Measurements from ENCODE around the gene PGLYRP4. TPM values are rescaled to one million over a fixed set of nuclear protein-coding genes. Genes with fewer than 3 reads are reported as not detected.

Gene PGLYRP4, protein sequence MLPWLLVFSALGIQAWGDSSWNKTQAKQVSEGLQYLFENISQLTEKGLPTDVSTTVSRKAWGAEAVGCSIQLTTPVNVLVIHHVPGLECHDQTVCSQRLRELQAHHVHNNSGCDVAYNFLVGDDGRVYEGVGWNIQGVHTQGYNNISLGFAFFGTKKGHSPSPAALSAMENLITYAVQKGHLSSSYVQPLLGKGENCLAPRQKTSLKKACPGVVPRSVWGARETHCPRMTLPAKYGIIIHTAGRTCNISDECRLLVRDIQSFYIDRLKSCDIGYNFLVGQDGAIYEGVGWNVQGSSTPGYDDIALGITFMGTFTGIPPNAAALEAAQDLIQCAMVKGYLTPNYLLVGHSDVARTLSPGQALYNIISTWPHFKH
- 0.27 TPM for total RNA-seq

GRCh38 chr1:153348511-153349362 lies at the start of gene PGLYRP4:
Gene PGLYRP4, minus strand, starts transcription at chr1:153348841. Its CDS starts 909 bp downstream, at chr1:153347932.
- no peak for DNase-seq (ENCODE audit: low read depth in 2 of 3, low spot score in 2 of 3)

GRCh38 chr1:153397924-153398651 lies 49.4 kb upstream of the PGLYRP4 start:
- no peak for DNase-seq (ENCODE audit: low read depth in 2 of 3, low spot score in 2 of 3)

- no peak for DNase-seq (ENCODE audit: low read depth in 2 of 3, low spot score in 2 of 3)
These were observed 48.6 kb upstream of the PGLYRP4 start for GRCh38 chr1:153397051-153397923.

- DNase-seq (ENCODE audit: low read depth in 2 of 3, low spot score in 2 of 3) = no peak
These were observed 47.8 kb upstream of the PGLYRP4 start for GRCh38 chr1:153396461-153396860.

DNA sequence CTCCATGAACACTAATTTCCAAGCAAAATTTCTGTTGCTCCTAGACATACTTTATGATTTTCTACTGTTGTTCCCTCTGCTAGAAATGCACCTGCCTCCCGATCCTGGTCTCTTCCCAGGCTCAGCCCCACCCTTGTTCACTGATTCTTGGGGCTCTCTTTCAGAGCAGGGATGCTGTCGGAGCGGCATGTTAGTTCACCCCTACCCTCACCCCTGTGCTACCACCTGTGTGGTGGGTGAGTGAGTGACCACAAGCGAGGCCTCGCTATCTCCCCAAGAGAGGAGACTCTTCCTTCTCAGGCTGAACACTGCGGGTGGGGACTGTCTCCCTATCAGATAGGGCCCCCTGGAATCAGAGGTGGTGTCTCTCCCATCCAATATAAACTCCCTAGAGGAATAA lies 47.1 kb upstream of the PGLYRP4 start:
- DNase-seq (ENCODE audit: low read depth in 2 of 3, low spot score in 2 of 3) = no peak

DNA sequence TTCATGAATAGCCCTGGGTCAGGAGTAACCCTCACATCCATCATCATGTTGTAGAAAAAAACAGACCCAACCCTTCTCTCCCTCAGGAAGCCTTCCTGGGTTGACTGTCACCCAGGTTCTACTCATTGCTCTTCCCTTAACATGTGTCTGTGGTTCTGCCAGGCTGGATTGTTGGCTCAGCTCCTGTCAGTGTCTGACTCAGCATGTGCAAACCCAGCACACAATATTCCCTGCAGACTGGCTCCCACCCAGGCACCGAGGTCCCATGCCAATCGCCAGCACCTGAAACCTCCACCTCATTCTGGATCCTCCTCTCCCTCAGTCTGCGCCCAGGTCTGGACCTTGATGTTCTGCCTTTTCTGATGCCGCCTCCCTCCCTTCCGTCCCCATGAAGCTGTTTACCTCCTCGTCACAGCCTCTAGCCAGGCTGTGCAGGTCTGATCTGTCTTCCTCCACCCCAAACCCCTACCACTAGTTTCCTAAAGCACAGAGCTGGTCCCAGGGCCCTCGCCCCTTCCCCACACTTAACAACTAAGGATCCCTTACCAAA lies 46.6 kb upstream of the PGLYRP4 start:
- DNase-seq (ENCODE audit: low read depth in 2 of 3, low spot score in 2 of 3) = no peak

DNA sequence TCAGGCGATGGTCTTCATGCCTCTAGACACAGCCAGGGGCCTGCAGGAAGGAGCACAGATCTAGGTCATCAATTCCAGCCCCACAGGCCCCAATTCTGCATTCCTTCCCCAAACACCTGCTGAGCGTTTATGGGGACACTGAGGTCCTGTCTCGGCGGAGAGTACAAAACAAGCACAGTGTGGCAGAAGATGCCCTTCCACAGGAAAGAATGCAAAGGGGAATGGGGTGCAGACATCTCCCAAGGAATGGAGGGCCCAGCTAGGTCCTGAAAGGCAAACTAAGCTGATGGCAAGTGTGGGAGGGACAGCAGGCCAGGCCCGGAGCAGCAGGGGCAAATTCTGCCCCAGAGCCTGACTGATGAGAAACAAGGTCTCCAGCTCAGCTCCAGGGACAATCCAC lies 45.8 kb upstream of the PGLYRP4 start:
- DNase-seq (ENCODE audit: low read depth in 2 of 3, low spot score in 2 of 3) = no peak

DNA sequence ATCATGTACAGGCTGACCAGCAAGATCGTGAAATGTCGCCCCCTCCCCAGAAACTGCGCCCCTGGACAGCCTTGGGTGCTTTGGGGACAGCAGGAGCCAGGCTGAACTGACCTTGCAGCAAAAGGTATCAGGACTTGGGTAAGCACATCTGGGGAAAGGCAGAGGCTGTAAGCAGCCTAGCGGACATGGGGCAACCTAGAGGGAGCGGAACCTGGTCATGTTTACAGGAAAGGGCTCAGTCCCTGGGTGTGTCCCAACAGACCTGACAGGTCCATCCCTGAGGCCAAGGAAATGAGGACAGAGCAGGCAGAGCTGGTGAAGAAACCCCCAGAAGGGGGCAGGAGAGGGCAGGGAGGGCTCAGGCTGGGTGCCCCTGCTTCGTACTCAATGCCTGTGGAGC lies 45.3 kb upstream of the PGLYRP4 start:
- DNase-seq (ENCODE audit: low read depth in 2 of 3, low spot score in 2 of 3) = no peak

GRCh38 chr1:153392822-153393221 lies 44.2 kb upstream of the PGLYRP4 start:
- DNase-seq (ENCODE audit: low read depth in 2 of 3, low spot score in 2 of 3) = no peak

DNA sequence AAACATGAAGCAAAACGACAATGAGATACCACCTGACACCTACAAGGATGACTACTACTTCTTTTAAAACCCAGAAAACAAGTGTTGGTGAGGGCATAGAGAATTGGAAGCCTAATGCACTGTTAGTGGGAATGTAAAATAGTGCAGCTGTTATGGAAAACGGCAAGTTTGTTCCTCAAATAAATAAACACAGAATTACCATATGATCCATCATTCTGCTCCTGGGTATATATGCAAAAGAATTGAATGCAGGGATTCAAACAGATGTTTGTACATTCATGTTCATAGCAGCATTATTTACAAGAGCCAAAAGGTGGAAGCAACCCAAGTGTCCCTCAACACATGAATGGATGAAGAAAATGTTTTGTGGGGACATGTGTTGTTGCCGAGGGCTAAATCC lies 43.6 kb upstream of the PGLYRP4 start:
- DNase-seq (ENCODE audit: low read depth in 2 of 3, low spot score in 2 of 3) = no peak

GRCh38 chr1:153390938-153391710 lies 42.5 kb upstream of the PGLYRP4 start, which contains the start of gene S100A8:
Gene S100A8, minus strand, starts transcription at chr1:153391073. Its CDS starts 538 bp downstream, at chr1:153390535.
- peak in 1 of 3 donors; percentile 31 for DNase-seq (ENCODE audit: low read depth in 2 of 3, low spot score in 2 of 3)

GRCh38 chr1:153389973-153390879 lies 41.6 kb upstream of the PGLYRP4 start:
- DNase-seq (ENCODE audit: low read depth in 2 of 3, low spot score in 2 of 3) = peak in 1 of 3 donors; percentile 50

GRCh38 chr1:153389401-153389800 lies 40.8 kb upstream of the PGLYRP4 start:
- DNase-seq (ENCODE audit: low read depth in 2 of 3, low spot score in 2 of 3) = no peak

- no peak for DNase-seq (ENCODE audit: low read depth in 2 of 3, low spot score in 2 of 3)
These were observed 39.1 kb upstream of the PGLYRP4 start for GRCh38 chr1:153387785-153388184.

DNA sequence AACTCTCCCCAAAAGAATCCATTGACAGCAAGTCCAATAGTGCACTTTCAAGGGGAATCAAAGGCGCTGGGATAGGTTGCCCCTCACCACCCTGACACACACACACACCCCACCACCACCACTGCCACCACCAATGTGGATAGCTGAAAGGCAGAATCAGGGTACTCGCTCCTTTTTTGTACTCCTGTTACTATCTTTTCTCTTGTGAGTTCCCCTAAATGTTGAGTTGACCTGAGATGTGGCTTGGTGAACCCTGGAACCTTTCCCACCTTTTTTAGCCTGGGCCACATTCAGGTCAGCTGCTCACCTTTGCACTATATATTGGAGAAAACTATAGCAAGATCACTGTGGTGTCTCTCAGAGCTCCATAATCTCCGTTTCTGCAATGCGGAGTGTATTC lies 38.4 kb upstream of the PGLYRP4 start:
- no peak for DNase-seq (ENCODE audit: low read depth in 2 of 3, low spot score in 2 of 3)

- DNase-seq (ENCODE audit: low read depth in 2 of 3, low spot score in 2 of 3) = peak in 2 of 3 donors; percentile 72 to 76
These were observed 37.9 kb upstream of the PGLYRP4 start for GRCh38 chr1:153386500-153386901.

GRCh38 chr1:153384958-153385580 lies 36.4 kb upstream of the PGLYRP4 start:
- no peak for DNase-seq (ENCODE audit: low read depth in 2 of 3, low spot score in 2 of 3)

Data from hematopoietic multipotent progenitor cell (in vitro differentiated cells).